ENCODE data around the gene STRBP.
"Not testable (repeated sequence)": the region's sequence is repeated elsewhere in the genome, so short reads cannot be mapped to it uniquely, and the experiment has no call there.

The STRBP gene

GRCh38 chr9:123201083-123201482 lies 67.3 kb downstream of the STRBP start:
- H3K36me3 ChIP-seq (replicated peaks; ENCODE audit: insufficient read depth, low read length) = no peaks in the 10 kb centered on the region
- peaks cover 4% of the 10 kb centered on the region; the same call in 1 of the 2 replicates for H3K79me2 ChIP-seq (ENCODE audit: low read length)
- H3K9me2 ChIP-seq (replicated peaks; ENCODE audit: insufficient read depth, low read length) = no peaks in the 10 kb centered on the region
- no peak overlapping the region for H3K4me2 ChIP-seq (ENCODE audit: low read depth, low read length)
- H3K4me3 ChIP-seq (ENCODE audit: low read length) = no peak overlapping the region
- no peak for DNase-seq
- H2AFZ ChIP-seq (ENCODE audit: low read length) = no peak overlapping the region
- H3K27ac ChIP-seq (ENCODE audit: low read length) = no peak overlapping the region
- H3K9me3 ChIP-seq (replicated peaks; ENCODE audit: insufficient read depth, low read length) = no peaks in the 10 kb centered on the region
- no peaks in the 10 kb centered on the region for H4K20me1 ChIP-seq (ENCODE audit: insufficient read depth, low read length)
- H3K27me3 ChIP-seq (replicated peaks; ENCODE audit: insufficient read depth, low read length) = no peaks in the 10 kb centered on the region
- H3K9ac ChIP-seq (ENCODE audit: low read length) = no peak overlapping the region
- TF ChIP-seq CTCF (IDR thresholded peaks at IDR 0.05; ENCODE audit: low read length) (no peak), EZH2 (optimal IDR thresholded peaks at IDR 0.05; ENCODE audit: low read depth, low read length) (no peak), EZH2phosphoT487 (IDR thresholded peaks at IDR 0.05; ENCODE audit: low read length) (no peak)
- no peaks in the 10 kb centered on the region for H3F3A ChIP-seq (ENCODE audit: insufficient read depth, low read length)
- peaks cover 4% of the 10 kb centered on the region; the same call in 1 of the 2 replicates for H3K4me1 ChIP-seq (ENCODE audit: low read length)

- not testable (repeated sequence) for H3F3A ChIP-seq (ENCODE audit: insufficient read depth, low read length); H3K4me3 ChIP-seq (ENCODE audit: low read length); H3K9me2 ChIP-seq (replicated peaks; ENCODE audit: insufficient read depth, low read length); H2AFZ ChIP-seq (ENCODE audit: low read length); H3K4me1 ChIP-seq (ENCODE audit: low read length); H3K4me2 ChIP-seq (ENCODE audit: low read depth, low read length); H3K36me3 ChIP-seq (replicated peaks; ENCODE audit: insufficient read depth, low read length); H3K27me3 ChIP-seq (replicated peaks; ENCODE audit: insufficient read depth, low read length); H3K27ac ChIP-seq (ENCODE audit: low read length); H3K9me3 ChIP-seq (replicated peaks; ENCODE audit: insufficient read depth, low read length); H4K20me1 ChIP-seq (ENCODE audit: insufficient read depth, low read length); H3K9ac ChIP-seq (ENCODE audit: low read length); DNase-seq
- H3K79me2 ChIP-seq (ENCODE audit: low read length) = peaks cover 10% of the 10 kb centered on the region; the same call in 1 of the 2 replicates
These were observed 67.9 kb downstream of the STRBP start for GRCh38 chr9:123200469-123200868.

- Histone ChIP-seq H4K20me1 (ENCODE audit: insufficient read depth, low read length) (no peaks in the 10 kb centered on the region), H3K9me3 (replicated peaks; ENCODE audit: insufficient read depth, low read length) (no peaks in the 10 kb centered on the region), H3K9ac (ENCODE audit: low read length) (no peak overlapping the region), H3K36me3 (replicated peaks; ENCODE audit: insufficient read depth, low read length) (no peaks in the 10 kb centered on the region), H3K27me3 (replicated peaks; ENCODE audit: insufficient read depth, low read length) (no peaks in the 10 kb centered on the region), H2AFZ (ENCODE audit: low read length) (no peak overlapping the region), H3F3A (ENCODE audit: insufficient read depth, low read length) (no peaks in the 10 kb centered on the region), H3K4me2 (ENCODE audit: low read depth, low read length) (no peak overlapping the region), H3K79me2 (ENCODE audit: low read length) (peaks cover 39% of the 10 kb centered on the region), H3K4me1 (ENCODE audit: low read length) (no peaks in the 10 kb centered on the region), H3K4me3 (ENCODE audit: low read length) (no peak overlapping the region), H3K27ac (ENCODE audit: low read length) (no peak overlapping the region), H3K9me2 (replicated peaks; ENCODE audit: insufficient read depth, low read length) (no peaks in the 10 kb centered on the region)
- no peak for TF ChIP-seq EZH2phosphoT487 (IDR thresholded peaks at IDR 0.05; ENCODE audit: low read length)
- no peak for DNase-seq
These were observed 72.3 kb downstream of the STRBP start for GRCh38 chr9:123196124-123196523.

- Histone ChIP-seq H3K36me3 (replicated peaks; ENCODE audit: insufficient read depth, low read length) (no peaks in the 10 kb centered on the region), H3K27ac (ENCODE audit: low read length) (no peak overlapping the region), H3K4me2 (ENCODE audit: low read depth, low read length) (no peak overlapping the region), H3K4me3 (ENCODE audit: low read length) (no peak overlapping the region), H3K9me3 (replicated peaks; ENCODE audit: insufficient read depth, low read length) (no peaks in the 10 kb centered on the region), H3K9ac (ENCODE audit: low read length) (no peak overlapping the region), H2AFZ (ENCODE audit: low read length) (no peak overlapping the region), H3F3A (ENCODE audit: insufficient read depth, low read length) (no peaks in the 10 kb centered on the region), H3K27me3 (replicated peaks; ENCODE audit: insufficient read depth, low read length) (no peaks in the 10 kb centered on the region), H4K20me1 (ENCODE audit: insufficient read depth, low read length) (no peaks in the 10 kb centered on the region), H3K79me2 (ENCODE audit: low read length) (peaks cover 43% of the 10 kb centered on the region), H3K4me1 (ENCODE audit: low read length) (no peaks in the 10 kb centered on the region), H3K9me2 (replicated peaks; ENCODE audit: insufficient read depth, low read length) (no peaks in the 10 kb centered on the region)
- TF ChIP-seq EZH2phosphoT487 (IDR thresholded peaks at IDR 0.05; ENCODE audit: low read length) (no peak), EZH2 (optimal IDR thresholded peaks at IDR 0.05; ENCODE audit: low read depth, low read length) (no peak), CTCF (IDR thresholded peaks at IDR 0.05; ENCODE audit: low read length) (no peak)
- DNase-seq = no peak
These were observed 74.4 kb downstream of the STRBP start for GRCh38 chr9:123194023-123194422.
